SK-N-MC (cell line): ENCODE measurements around the gene UNCX.

ENCODE experiments used
- EZH2 ChIP-seq: fragments of 200-600 bp; sonication (generic); IDR thresholded peaks from one replicate; pipeline ENCODE4 v1.6.1; 2017; ENCODE audit warnings: antibody characterized with exemption
- FOXP2 ChIP-seq: optimal IDR thresholded peaks from 2 replicates; pipeline ENCODE3; 2011; ENCODE audit warnings: mild to moderate bottlenecking, moderate library complexity; ENCODE audit not compliant: insufficient read depth; ENCODE audit errors: extremely low read length, control extremely low read depth
- POLR2AphosphoS5 ChIP-seq: IDR thresholded peaks from 2 replicates; pipeline ENCODE4 v1.6.1; 2012; ENCODE audit warnings: mild to moderate bottlenecking, low read depth, low read length, borderline replicate concordance

DNA sequence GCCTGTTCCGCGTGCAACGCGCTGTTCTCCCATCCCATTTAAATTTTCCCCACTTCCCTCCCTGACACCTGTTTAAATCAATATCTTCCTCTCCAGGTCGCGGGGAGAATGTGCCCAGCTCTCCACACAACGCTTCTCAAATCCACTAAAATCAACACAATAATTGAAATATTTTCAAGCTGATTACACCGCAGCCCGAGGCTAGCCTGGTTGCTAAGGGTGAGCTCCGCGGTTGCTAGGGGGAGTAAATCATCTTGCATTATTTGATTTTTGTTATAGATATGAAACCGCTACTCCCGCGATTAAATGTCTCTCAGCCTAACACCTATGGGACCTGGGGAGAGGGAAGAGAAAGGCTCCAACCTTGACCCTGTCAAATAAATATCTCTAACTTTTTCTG is 36.2 kb downstream of the UNCX start:
- TF ChIP-seq EZH2 (no peak), POLR2AphosphoS5 (no peak), FOXP2 (no peak)
